GM12892 (cell line): ENCODE measurements around the gene MED12L.

Experiments
- POLR2A ChIP-seq: IDR thresholded peaks from 2 replicates; pipeline ENCODE4 v1.6.1; 2011; ENCODE audit warnings: low read depth, low read length, control low read depth
- POLR2AphosphoS5 ChIP-seq: IDR thresholded peaks from 2 replicates; pipeline ENCODE4 v1.6.1; 2011; ENCODE audit warnings: low read depth, low read length, control low read depth
- TAF1 ChIP-seq: IDR thresholded peaks from 2 replicates; pipeline ENCODE4 v1.6.1; 2011; ENCODE audit warnings: low read depth, mild to moderate bottlenecking, control low read depth, low read length, borderline replicate concordance

DNA sequence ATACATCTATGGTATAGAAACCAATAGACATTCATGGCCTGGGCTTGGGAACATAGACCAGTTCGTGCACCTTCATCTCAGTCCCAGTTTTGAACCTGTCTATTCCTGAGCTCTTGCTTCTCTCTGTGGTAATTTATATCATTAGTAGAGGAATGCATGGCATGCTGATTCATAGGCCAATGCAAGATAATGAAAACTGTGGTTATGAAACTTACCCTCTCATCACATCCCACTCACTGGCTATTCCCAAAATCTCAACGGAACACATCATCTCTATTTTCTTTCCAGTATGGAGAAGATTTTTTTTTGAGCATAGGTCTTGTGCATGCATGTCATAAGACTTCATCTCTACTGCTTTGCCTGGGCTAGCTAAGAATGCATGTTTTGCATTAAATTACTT lies 317.8 kb downstream of the MED12L start:
- TF ChIP-seq POLR2AphosphoS5 = no peak
- TF ChIP-seq POLR2A = no peak
- TF ChIP-seq TAF1 = no peak
